ENCODE measurements around the gene ST14. TPM values are rescaled to one million over a fixed set of nuclear protein-coding genes. Genes with fewer than 3 reads are reported as not detected.

ST14 gene
- polyA plus RNA-seq, 3 donors: 13.3 to 36.0 (median 23.6) TPM

- no peaks in the 10 kb centered on the region for H3K36me3 Mint-ChIP-seq
- H3K4me3 Mint-ChIP-seq: no peak overlapping the region
- Histone ChIP-seq H3K36me3 (replicated peaks in 1 of 2; ENCODE audit: control insufficient read depth in 1 of 2, insufficient read depth in 2 of 2, low read length in 2 of 2) (no peaks in the 10 kb centered on the region), H3K4me1 (ENCODE audit: control insufficient read depth in 1 of 2, insufficient read depth in 2 of 2, low read length in 2 of 2) (peaks cover 3 to 6% of the 10 kb centered on the region in 2 donors), H3K4me3 (replicated peaks in 1 of 3; ENCODE audit: low read depth in 2 of 3, low read length in 3 of 3) (no peak overlapping the region), H3K27ac (ENCODE audit: low read depth in 1 of 2, low read length in 2 of 2) (no peak overlapping the region), H3K27me3 (ENCODE audit: control insufficient read depth in 2 of 2, insufficient read depth in 2 of 2, low read length in 2 of 2) (no peaks in the 10 kb centered on the region), H3K9ac (ENCODE audit: insufficient read depth, low read length, poor library complexity, severe bottlenecking) (no peak overlapping the region), H3K9me3 (replicated peaks in 1 of 2; ENCODE audit: control insufficient read depth in 1 of 2, insufficient read depth in 1 of 2, low read length in 2 of 2) (no peaks in the 10 kb centered on the region), H3K79me2 (ENCODE audit: insufficient read depth, low read length) (no peaks in the 10 kb centered on the region), H3K4me2 (replicated peaks; ENCODE audit: extremely low read depth, low read length, poor library complexity, severe bottlenecking) (no peak overlapping the region), H4K20me1 (ENCODE audit: insufficient read depth, low read length) (peaks cover 4% of the 10 kb centered on the region), H2AFZ (ENCODE audit: insufficient read depth, low read depth, low read length, poor library complexity, severe bottlenecking) (no peak overlapping the region)
- intact Hi-C loops (cut with micrococcal nuclease): no loop called here
- peaks cover 2% of the 10 kb centered on the region for H3K4me1 Mint-ChIP-seq
- H3K27ac Mint-ChIP-seq: peak overlapping the region in 1 of 7 donors; percentile 6
- peaks cover 2 to 6% (median 3%) of the 10 kb centered on the region in 3 donors for H3K27me3 Mint-ChIP-seq (ENCODE audit: low read depth in 3 of 3)
- TF ChIP-seq CTCF (IDR thresholded peaks at IDR 0.05): no peak
- WGBS (ENCODE audit: insufficient coverage): 94% methylated on average over 13 of the region's 21 CpGs
- H3K9me3 Mint-ChIP-seq: peaks cover 0 to 4% (median 0%) of the 10 kb centered on the region in 7 donors
- DNase-seq: no peak
Measured at GRCh38 chr11:130217133-130218031, 57.8 kb downstream of the ST14 start.

GRCh38 chr11:130218501-130219070 lies 59.0 kb downstream of the ST14 start:
- no peaks in the 10 kb centered on the region for H3K4me1 ChIP-seq (ENCODE audit: control insufficient read depth in 1 of 2, insufficient read depth in 2 of 2, low read length in 2 of 2)
- Mint-ChIP-seq H3K4me1 (no peaks in the 10 kb centered on the region), H3K36me3 (no peaks in the 10 kb centered on the region), H3K9me3 (peaks cover 0 to 4% (median 0%) of the 10 kb centered on the region in 7 donors), H3K27ac (no peak overlapping the region), H3K4me3 (no peak overlapping the region), H3K27me3 (ENCODE audit: low read depth in 3 of 3) (peaks cover 2 to 6% (median 3%) of the 10 kb centered on the region in 3 donors)
- H3K27me3 ChIP-seq (ENCODE audit: control insufficient read depth in 2 of 2, insufficient read depth in 2 of 2, low read length in 2 of 2): no peaks in the 10 kb centered on the region
- H3K4me2 ChIP-seq (replicated peaks; ENCODE audit: extremely low read depth, low read length, poor library complexity, severe bottlenecking): no peak overlapping the region
- no peaks in the 10 kb centered on the region for H4K20me1 ChIP-seq (ENCODE audit: insufficient read depth, low read length)
- intact Hi-C loops (cut with micrococcal nuclease): no loop called here
- 96% methylated on average over 11 of the region's 14 CpGs for WGBS (ENCODE audit: insufficient coverage)
- no peaks in the 10 kb centered on the region for H3K9me3 ChIP-seq (replicated peaks in 1 of 2; ENCODE audit: control insufficient read depth in 1 of 2, insufficient read depth in 1 of 2, low read length in 2 of 2)
- no peak overlapping the region for H3K27ac ChIP-seq (ENCODE audit: low read depth in 1 of 2, low read length in 2 of 2)
- H2AFZ ChIP-seq (ENCODE audit: insufficient read depth, low read depth, low read length, poor library complexity, severe bottlenecking): no peak overlapping the region
- no peak overlapping the region for H3K9ac ChIP-seq (ENCODE audit: insufficient read depth, low read length, poor library complexity, severe bottlenecking)
- no peaks in the 10 kb centered on the region for H3K79me2 ChIP-seq (ENCODE audit: insufficient read depth, low read length)
- H3K36me3 ChIP-seq (replicated peaks in 1 of 2; ENCODE audit: control insufficient read depth in 1 of 2, insufficient read depth in 2 of 2, low read length in 2 of 2): no peaks in the 10 kb centered on the region
- DNase-seq: no peak
- no peak overlapping the region for H3K4me3 ChIP-seq (replicated peaks in 1 of 3; ENCODE audit: low read depth in 2 of 3, low read length in 3 of 3)
- TF ChIP-seq CTCF (IDR thresholded peaks at IDR 0.05): no peak

Data from CD14-positive monocyte (primary cell).